ENCODE results near the gene MAPKAP1. TPM values are rescaled to one million over a fixed set of nuclear protein-coding genes. Genes with fewer than 3 reads are reported as not detected.

Gene MAPKAP1
- total RNA-seq, 1 donor from 2014 or later = 70.7 TPM

DNA sequence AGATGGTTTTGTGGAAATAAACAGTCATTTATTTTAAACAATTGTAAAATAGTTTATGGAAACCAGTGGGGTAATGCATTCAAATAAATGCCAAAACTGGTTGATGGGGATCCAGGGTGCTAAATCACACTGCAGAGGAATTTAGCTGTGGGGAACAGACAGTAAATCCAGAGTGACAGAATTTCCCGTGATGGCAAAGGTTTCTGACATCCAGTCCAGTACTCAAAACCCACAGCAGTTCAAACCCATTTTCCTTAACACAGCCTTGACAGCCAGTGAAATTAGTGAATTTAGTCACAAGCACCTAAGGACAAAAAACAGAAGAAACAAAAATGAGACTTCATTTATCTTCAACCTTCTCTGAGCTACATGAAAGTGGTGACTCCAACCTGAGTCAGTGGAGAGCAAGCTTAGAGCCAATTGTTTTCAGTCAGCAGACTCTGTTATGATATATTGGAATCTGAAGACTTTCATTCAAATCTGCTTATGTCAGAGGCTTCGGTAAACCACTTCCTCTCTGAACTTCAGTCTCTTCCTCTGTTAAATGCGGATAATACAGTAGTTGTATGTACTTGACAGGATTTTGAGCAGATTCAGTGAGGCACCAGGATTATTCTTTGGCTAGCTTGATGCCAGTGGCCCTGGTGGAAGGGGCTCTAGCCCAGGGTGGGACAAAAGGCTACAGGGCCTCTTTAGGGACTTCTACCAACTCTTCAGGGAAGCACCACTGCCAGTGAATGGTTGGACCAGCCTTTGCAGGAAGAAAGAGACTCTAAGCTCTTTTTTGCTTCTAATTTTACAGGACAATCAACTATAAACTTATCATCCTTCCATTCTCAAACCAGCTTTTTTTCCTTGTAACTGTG lies 185.3 kb downstream of the MAPKAP1 start:
- DNase-seq (ENCODE audit: extremely low spot score in 2 of 2) = no peak
- intact Hi-C loops (cut with DNase I) = no loop called here
- Histone ChIP-seq H3K4me1 (peaks cover 59% of the 10 kb centered on the region), H3K27me3 (no peaks in the 10 kb centered on the region), H3K4me3 (no peak overlapping the region), H3K9me3 (no peaks in the 10 kb centered on the region), H3K36me3 (no peaks in the 10 kb centered on the region), H3K27ac (peak overlapping the region; percentile 67)
- TF ChIP-seq POLR2A (IDR thresholded peaks at IDR 0.05) (no peak), CTCF (IDR thresholded peaks at IDR 0.05) (no peak), POLR2AphosphoS5 (IDR thresholded peaks at IDR 0.05; ENCODE audit: insufficient read depth in 1 of 2, low read depth in 1 of 2) (peak in 1 of 2 donors; percentile 59)

DNA sequence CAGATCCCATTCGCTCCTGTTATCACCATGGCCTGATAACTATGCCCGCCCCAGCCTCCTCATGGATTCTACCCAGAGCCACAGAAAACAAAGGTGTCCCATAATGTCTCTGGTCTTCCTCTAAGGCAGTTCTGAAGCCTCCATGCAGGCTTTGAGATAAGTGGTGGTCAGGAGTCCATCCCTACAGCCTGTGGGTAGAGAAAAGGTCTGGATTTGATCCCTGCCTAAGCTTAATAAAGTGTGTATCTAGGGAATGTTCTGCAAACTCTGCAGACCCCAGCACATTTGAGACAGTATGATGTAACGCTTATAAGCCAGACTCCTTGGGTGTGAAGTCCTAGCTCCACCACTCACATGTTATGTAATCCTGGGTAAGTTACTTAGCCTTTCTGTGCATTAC lies 187.3 kb downstream of the MAPKAP1 start:
- H3K4me3 ChIP-seq = no peak overlapping the region
- no peak for TF ChIP-seq CTCF (IDR thresholded peaks at IDR 0.05)
- no peaks in the 10 kb centered on the region for H3K27me3 ChIP-seq
- H3K36me3 ChIP-seq = no peaks in the 10 kb centered on the region
- H3K27ac ChIP-seq = no peak overlapping the region
- no peak for DNase-seq (ENCODE audit: extremely low spot score in 2 of 2)
- intact Hi-C loops (cut with DNase I) = loop anchor here (5.0 kb wide), 1 partner anchor 38 kb away; no protein-coding TSS in a partner anchor
- peaks cover 60% of the 10 kb centered on the region for H3K4me1 ChIP-seq
- no peaks in the 10 kb centered on the region for H3K9me3 ChIP-seq

- Histone ChIP-seq H3K4me1 (peaks cover 68% of the 10 kb centered on the region), H3K27ac (no peak overlapping the region), H3K4me3 (no peak overlapping the region), H3K9me3 (no peaks in the 10 kb centered on the region), H3K27me3 (no peaks in the 10 kb centered on the region), H3K36me3 (no peaks in the 10 kb centered on the region)
- TF ChIP-seq POLR2A (IDR thresholded peaks at IDR 0.05) = no peak
- TF ChIP-seq POLR2AphosphoS5 (IDR thresholded peaks at IDR 0.05; ENCODE audit: insufficient read depth in 1 of 2, low read depth in 1 of 2) = no peak
- no peak for TF ChIP-seq CTCF (IDR thresholded peaks at IDR 0.05)
- intact Hi-C loops (cut with DNase I) = loop anchor here (5.0 kb wide), 1 partner anchor 40 kb away; no protein-coding TSS in a partner anchor
- DNase-seq (ENCODE audit: extremely low spot score in 2 of 2) = no peak
These were observed 189.4 kb downstream of the MAPKAP1 start for GRCh38 chr9:125517577-125517976.

GRCh38 chr9:125515983-125516940 lies 190.7 kb downstream of the MAPKAP1 start:
- H3K27ac ChIP-seq = no peak overlapping the region
- no peaks in the 10 kb centered on the region for H3K36me3 ChIP-seq
- TF ChIP-seq POLR2AphosphoS5 (IDR thresholded peaks at IDR 0.05; ENCODE audit: insufficient read depth in 1 of 2, low read depth in 1 of 2) (no peak), POLR2A (IDR thresholded peaks at IDR 0.05) (no peak), CTCF (IDR thresholded peaks at IDR 0.05) (no peak)
- H3K27me3 ChIP-seq = no peaks in the 10 kb centered on the region
- DNase-seq (ENCODE audit: extremely low spot score in 2 of 2) = no peak
- peaks cover 67% of the 10 kb centered on the region for H3K4me1 ChIP-seq
- intact Hi-C loops (cut with DNase I) = loop anchor here (5.0 kb wide), 1 partner anchor 41 kb away; no protein-coding TSS in a partner anchor
- no peak overlapping the region for H3K4me3 ChIP-seq
- no peaks in the 10 kb centered on the region for H3K9me3 ChIP-seq

Measured in vagina (tissue), 2 donors.